SIG-M5 (cell line): ENCODE results near the gene LCAT.
"Not testable (repeated sequence)": the region's sequence is repeated elsewhere in the genome, so short reads cannot be mapped to it uniquely, and the experiment has no call there.

Experiments used
- DNase-seq: peaks from one replicate; lab custom pipeline; 2025; lab: John Stamatoyannopoulos, UW

The LCAT gene

GRCh38 chr16:67931712-67932461 lies 12.0 kb downstream of the LCAT start, which contains the start of gene CTRL:
TSS of gene CTRL (minus strand) at chr16:67931862. CDS start at chr16:67931852, 10 bp downstream.
- DNase-seq, result no peak

- no peak for DNase-seq
Observed at GRCh38 chr16:67930678-67931211, 13.2 kb downstream of the LCAT start.

- no peak for DNase-seq
Observed at GRCh38 chr16:67930191-67930590, 13.7 kb downstream of the LCAT start.

- no peak for DNase-seq
Observed at GRCh38 chr16:67928561-67929364, 15.2 kb downstream of the LCAT start.

- no peak for DNase-seq
Observed at GRCh38 chr16:67928147-67928546, 15.8 kb downstream of the LCAT start.

GRCh38 chr16:67927131-67927941 lies 16.6 kb downstream of the LCAT start:
- no peak for DNase-seq

GRCh38 chr16:67926181-67926750 lies 17.7 kb downstream of the LCAT start:
- DNase-seq, result no peak

- no peak for DNase-seq
Observed at GRCh38 chr16:67924140-67924906, 19.6 kb downstream of the LCAT start.

- no peak for DNase-seq
Observed at GRCh38 chr16:67923414-67924116, 20.4 kb downstream of the LCAT start.

GRCh38 chr16:67922740-67923139 lies 21.2 kb downstream of the LCAT start:
- no peak for DNase-seq

- DNase-seq, result no peak
Observed at GRCh38 chr16:67922221-67922620, 21.7 kb downstream of the LCAT start.

- no peak for DNase-seq
Observed at GRCh38 chr16:67919622-67920221, 24.2 kb downstream of the LCAT start.

GRCh38 chr16:67917852-67918236 lies 26.1 kb downstream of the LCAT start:
- DNase-seq, result no peak

GRCh38 chr16:67917140-67917851 lies 26.6 kb downstream of the LCAT start:
- DNase-seq, result no peak

- no peak for DNase-seq
Observed at GRCh38 chr16:67915831-67916723, 27.8 kb downstream of the LCAT start.

- not testable (repeated sequence) for DNase-seq
Observed at GRCh38 chr16:67915496-67915769, 28.5 kb downstream of the LCAT start.

GRCh38 chr16:67914758-67915495 lies 29.0 kb downstream of the LCAT start:
- DNase-seq, result no peak

- DNase-seq, result no peak
Observed at GRCh38 chr16:67910158-67910557, 33.8 kb downstream of the LCAT start.
